HPDE6-E6E7 (cell line): ENCODE data around the gene UBN1.

ENCODE experiments used
- DNase-seq: peaks from one replicate; pipeline ENCODE4 v3.0.0; 2011; ENCODE audit warnings: missing footprints; ENCODE audit errors: extremely low spot score

Gene UBN1

GRCh38 chr16:4846901-4847773 lies at the start of gene UBN1, which contains the start of gene GLYR1:
TSS of gene UBN1 (plus strand) at chr16:4847481. CDS start at chr16:4852918, 5,437 bp downstream.
TSS of gene GLYR1 (minus strand) at chr16:4847288. CDS start at chr16:4847265, 23 bp downstream.
- DNase-seq: peak; percentile 94

GRCh38 chr16:4797805-4798252 lies 49.5 kb upstream of the UBN1 start:
- no peak for DNase-seq

GRCh38 chr16:4798456-4798855 lies 48.8 kb upstream of the UBN1 start:
- DNase-seq: no peak

- DNase-seq: no peak
These were observed 48.0 kb upstream of the UBN1 start for GRCh38 chr16:4799171-4799855.

- peak; percentile 47 for DNase-seq
These were observed 46.8 kb upstream of the UBN1 start for GRCh38 chr16:4800290-4801041.

- no peak for DNase-seq
These were observed 46.0 kb upstream of the UBN1 start for GRCh38 chr16:4801051-4801961.

- peak; percentile 82 for DNase-seq
These were observed 45.2 kb upstream of the UBN1 start, which contains the start of gene ROGDI for GRCh38 chr16:4801962-4802658. TSS of gene ROGDI (minus strand) at chr16:4802633. CDS start at chr16:4802571, 62 bp downstream.

GRCh38 chr16:4802659-4803287 lies 44.5 kb upstream of the UBN1 start:
- DNase-seq: peak; percentile 98

- DNase-seq: no peak
These were observed 43.9 kb upstream of the UBN1 start for GRCh38 chr16:4803401-4803844.

GRCh38 chr16:4803898-4804762 lies 43.2 kb upstream of the UBN1 start:
- DNase-seq: no peak

- no peak for DNase-seq
These were observed 42.0 kb upstream of the UBN1 start for GRCh38 chr16:4805231-4805630.

GRCh38 chr16:4806280-4806679 lies 41.0 kb upstream of the UBN1 start:
- DNase-seq: no peak

- no peak for DNase-seq
These were observed 36.0 kb upstream of the UBN1 start for GRCh38 chr16:4811242-4811641.

GRCh38 chr16:4811773-4812172 lies 35.5 kb upstream of the UBN1 start:
- no peak for DNase-seq

GRCh38 chr16:4813251-4814003 lies 33.9 kb upstream of the UBN1 start:
- DNase-seq: no peak

GRCh38 chr16:4814046-4814445 lies 33.2 kb upstream of the UBN1 start:
- DNase-seq: no peak

- DNase-seq: no peak
These were observed 32.6 kb upstream of the UBN1 start for GRCh38 chr16:4814542-4815173.
